ENCODE results near the gene TRMT11.
A peak's percentile ranks its signal among the peaks of the same experiment; 100 is the strongest.
"Not testable (repeated sequence)": the region's sequence is repeated elsewhere in the genome, so short reads cannot be mapped to it uniquely, and the experiment has no call there.

The TRMT11 gene
- 40.0 to 45.6 (median 43.0) reads per million in 3 experiments for total RNA-seq

- DNase-seq: peak; percentile 81
Measured at GRCh38 chr6:125986301-125987025, at the start of gene TRMT11. Gene TRMT11, plus strand, starts transcription at chr6:125986540. Its CDS starts 11 bp downstream, at chr6:125986551.

GRCh38 chr6:125939026-125939425, 47.3 kb upstream of the TRMT11 start:
- no peak for DNase-seq

- DNase-seq: no peak
Measured at GRCh38 chr6:125939791-125940190, 46.5 kb upstream of the TRMT11 start.

GRCh38 chr6:125940247-125941041, 45.9 kb upstream of the TRMT11 start:
- DNase-seq: no peak

- no peak for DNase-seq
Measured at GRCh38 chr6:125942672-125943527, 43.4 kb upstream of the TRMT11 start.

GRCh38 chr6:125943528-125944433, 42.6 kb upstream of the TRMT11 start:
- no peak for DNase-seq

- no peak for DNase-seq
Measured at GRCh38 chr6:125944434-125944816, 41.9 kb upstream of the TRMT11 start.

GRCh38 chr6:125944896-125945295, 41.4 kb upstream of the TRMT11 start:
- DNase-seq: no peak

GRCh38 chr6:125945378-125946141, 40.8 kb upstream of the TRMT11 start:
- no peak for DNase-seq

GRCh38 chr6:125947615-125948014, 38.7 kb upstream of the TRMT11 start:
- DNase-seq: no peak

GRCh38 chr6:125948455-125948854, 37.9 kb upstream of the TRMT11 start:
- DNase-seq: no peak

- no peak for DNase-seq
Measured at GRCh38 chr6:125949069-125949468, 37.3 kb upstream of the TRMT11 start.

- no peak for DNase-seq
Measured at GRCh38 chr6:125950293-125950692, 36.0 kb upstream of the TRMT11 start.

GRCh38 chr6:125950716-125951115, 35.6 kb upstream of the TRMT11 start:
- DNase-seq: not testable (repeated sequence)

- no peak for DNase-seq
Measured at GRCh38 chr6:125951323-125951722, 35.0 kb upstream of the TRMT11 start.

GRCh38 chr6:125952764-125953501, 33.4 kb upstream of the TRMT11 start:
- DNase-seq: no peak

- DNase-seq: no peak
Measured at GRCh38 chr6:125953502-125953875, 32.9 kb upstream of the TRMT11 start.

GRCh38 chr6:125954735-125955339, 31.5 kb upstream of the TRMT11 start:
- no peak for DNase-seq

- DNase-seq: no peak
Measured at GRCh38 chr6:125955973-125956372, 30.4 kb upstream of the TRMT11 start.
